Effector memory CD8-positive, alpha-beta T cell (primary cell): Measurements from ENCODE around the gene TPRG1L.
A peak's percentile ranks its signal among the peaks of the same experiment; 100 is the strongest.

Source experiments
- ATAC-seq: fragments of 150-1000 bp; cut with Tn5 transposase; replicated peaks from 2 replicates; pipeline ENCODE4 v1.10.0; 2021; ENCODE audit warnings: mild to moderate bottlenecking, moderate library complexity
- DNase-seq, 3 experiments: peaks; one replicate each; pipeline ENCODE4 v3.0.0; 2021
- H3K27ac Mint-ChIP-seq, 2 donors: one replicate each; pipeline ENCODE4 v1.8.0; 2022; ENCODE audit warnings: mild to moderate bottlenecking in 2 of 2, mixed read lengths in 2 of 2, moderate library complexity in 2 of 2
- H3K27me3 Mint-ChIP-seq, 2 donors: one replicate each; pipeline ENCODE4 v1.8.0; 2022; ENCODE audit warnings: mixed read lengths in 2 of 2
- H3K36me3 Mint-ChIP-seq: one replicate; pipeline ENCODE4 v1.8.0; 2022; ENCODE audit warnings: mild to moderate bottlenecking, moderate library complexity, mixed read lengths; ENCODE audit not compliant: insufficient read depth
- H3K4me1 Mint-ChIP-seq, 2 donors: one replicate each; pipeline ENCODE4 v1.8.0; 2022; ENCODE audit warnings: low read depth in 2 of 2, mixed read lengths in 2 of 2
- H3K4me3 Mint-ChIP-seq, 2 donors: one replicate each; pipeline ENCODE4 v1.8.0; 2022; ENCODE audit warnings: mild to moderate bottlenecking in 2 of 2, mixed read lengths in 2 of 2, moderate library complexity in 2 of 2
- H3K9me3 Mint-ChIP-seq, 2 donors: one replicate each; pipeline ENCODE4 v1.8.0; 2022; ENCODE audit warnings: mixed read lengths in 2 of 2

TPRG1L gene

GRCh38 chr1:3677484-3677883 is 52.7 kb downstream of the TPRG1L start:
- DNase-seq (no peak), ATAC-seq (no peak)
- H3K4me3 Mint-ChIP-seq: peak overlapping the region; percentile 13 to 44
- peaks cover 17 to 40% of the 10 kb centered on the region in 2 donors for H3K4me1 Mint-ChIP-seq
- H3K36me3 Mint-ChIP-seq: no peaks in the 10 kb centered on the region
- H3K27me3 Mint-ChIP-seq: peaks cover 5 to 15% of the 10 kb centered on the region in 2 donors
- peak overlapping the region; percentile 58 to 69 for H3K27ac Mint-ChIP-seq
- no peaks in the 10 kb centered on the region for H3K9me3 Mint-ChIP-seq

- no peaks in the 10 kb centered on the region for H3K9me3 Mint-ChIP-seq
- H3K27me3 Mint-ChIP-seq: peaks cover 1 to 13% of the 10 kb centered on the region in 2 donors
- ATAC-seq: no peak
- DNase-seq: no peak
- H3K27ac Mint-ChIP-seq: peak overlapping the region in 1 of 2 donors; percentile 69
- H3K36me3 Mint-ChIP-seq: no peaks in the 10 kb centered on the region
- no peak overlapping the region for H3K4me3 Mint-ChIP-seq
- H3K4me1 Mint-ChIP-seq: peaks cover 13 to 36% of the 10 kb centered on the region in 2 donors
Observed at GRCh38 chr1:3678361-3679097, 53.7 kb downstream of the TPRG1L start.

DNA sequence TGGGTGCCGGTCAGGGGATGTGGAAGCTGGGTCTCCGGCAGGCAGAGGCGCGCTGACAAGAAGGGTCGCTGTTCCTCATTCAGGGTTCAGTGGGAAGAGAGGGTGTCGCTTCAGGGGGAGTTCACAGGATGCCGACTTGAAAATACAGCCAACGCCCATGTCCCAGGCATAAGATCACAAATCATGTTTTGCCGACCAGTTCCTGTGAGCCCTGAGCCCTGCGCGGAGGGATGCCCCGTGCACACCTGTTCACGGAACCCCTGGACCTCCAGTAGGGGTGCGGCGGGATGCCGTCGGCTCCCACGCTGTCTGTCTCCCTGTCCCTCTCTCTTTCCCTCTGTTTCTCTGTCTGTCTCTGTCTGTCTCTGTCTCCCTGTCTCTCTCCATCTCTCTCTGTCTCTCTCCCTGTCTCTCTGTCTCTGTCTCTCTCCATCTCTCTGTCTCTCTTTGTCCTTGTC is 54.3 kb downstream of the TPRG1L start:
- Mint-ChIP-seq H3K27ac (no peak overlapping the region), H3K27me3 (peaks cover 0 to 10% of the 10 kb centered on the region in 2 donors), H3K36me3 (no peaks in the 10 kb centered on the region), H3K4me3 (no peak overlapping the region), H3K4me1 (peaks cover 12 to 34% of the 10 kb centered on the region in 2 donors), H3K9me3 (no peaks in the 10 kb centered on the region)
- ATAC-seq (no peak), DNase-seq (no peak)
